ENCODE measurements around the gene FOXO3. TPM values are rescaled to one million over a fixed set of nuclear protein-coding genes. Genes with fewer than 3 reads are reported as not detected.

The FOXO3 gene
- total and polyA plus RNA-seq, 2 of the 13 experiments (the other 11 are each of a cell fraction or from before 2014, with no cell fraction given): 16.0 to 22.5 TPM

GRCh38 chr6:108557494-108558371, 3.0 kb upstream of the FOXO3 start (continued):
- TF ChIP-seq ZNF460 (CRISPR knock-in tag; IDR thresholded peaks at IDR 0.05; ENCODE audit: borderline replicate concordance) (no peak), PAXIP1 (CRISPR knock-in tag; conservative IDR thresholded peaks at IDR 0.05) (no peak), ELK4 (CRISPR knock-in tag; IDR thresholded peaks at IDR 0.05; ENCODE audit: borderline replicate concordance) (no peak), DR1 (CRISPR knock-in tag; IDR thresholded peaks at IDR 0.05) (no peak), ZNF660 (CRISPR knock-in tag; IDR thresholded peaks at IDR 0.05; ENCODE audit: borderline replicate concordance, low read depth) (no peak), HDAC6 (IDR thresholded peaks at IDR 0.05; ENCODE audit: low read depth, low read length) (no peak), ZNF724P (CRISPR knock-in tag; IDR thresholded peaks at IDR 0.05; ENCODE audit: borderline replicate concordance) (peak; percentile 48; the same call in 1 of the 2 replicates), KLF6 (CRISPR knock-in tag; IDR thresholded peaks at IDR 0.05) (0 out of 2 replicates have a peak, but pooled peaks have one; percentile 13), RBM39 (IDR thresholded peaks at IDR 0.05; ENCODE audit: low read depth, low read length, poor library complexity, severe bottlenecking) (peak; percentile 45), TBP (CRISPR knock-in tag; IDR thresholded peaks at IDR 0.05) (no peak), ZBTB25 (CRISPR knock-in tag; IDR thresholded peaks at IDR 0.05) (no peak), TFDP2 (CRISPR knock-in tag; IDR thresholded peaks at IDR 0.05) (peak; percentile 48; the same call in 1 of the 2 replicates), ZNF577 (CRISPR knock-in tag; IDR thresholded peaks at IDR 0.05; ENCODE audit: borderline replicate concordance, low read depth) (no peak), ZNF432 (CRISPR knock-in tag; IDR thresholded peaks at IDR 0.05; ENCODE audit: borderline replicate concordance) (no peak), PAF1 (CRISPR knock-in tag; IDR thresholded peaks at IDR 0.05) (no peak), GRHL1 (CRISPR knock-in tag; conservative IDR thresholded peaks at IDR 0.05) (no peak), ZFP36L2 (CRISPR knock-in tag; IDR thresholded peaks at IDR 0.05) (no peak), MBNL3 (CRISPR knock-in tag; conservative IDR thresholded peaks at IDR 0.05) (no peak), EED (CRISPR knock-in tag; IDR thresholded peaks at IDR 0.05) (peak; percentile 51; the same call in 1 of the 2 replicates), JUND (CRISPR knock-in tag; IDR thresholded peaks at IDR 0.05) (no peak)
